Stimulated activated CD8-positive, alpha-beta memory T cell treated with anti-CD3 and anti-CD28 coated beads, Interleukin-7, amount 100 ng/mL, for 4 hours (primary cell): ENCODE results near the gene EMSY.

Source experiments
- DNase-seq, 2 donors: peaks; one replicate each; pipeline ENCODE4 v3.0.0-alpha.2; 2020; ENCODE audit warnings: low read depth in 2 of 2

EMSY gene

GRCh38 chr11:76515494-76515893 lies 70.7 kb downstream of the EMSY start:
- no peak for DNase-seq

GRCh38 chr11:76523147-76523546 lies 78.3 kb downstream of the EMSY start:
- no peak for DNase-seq

DNA sequence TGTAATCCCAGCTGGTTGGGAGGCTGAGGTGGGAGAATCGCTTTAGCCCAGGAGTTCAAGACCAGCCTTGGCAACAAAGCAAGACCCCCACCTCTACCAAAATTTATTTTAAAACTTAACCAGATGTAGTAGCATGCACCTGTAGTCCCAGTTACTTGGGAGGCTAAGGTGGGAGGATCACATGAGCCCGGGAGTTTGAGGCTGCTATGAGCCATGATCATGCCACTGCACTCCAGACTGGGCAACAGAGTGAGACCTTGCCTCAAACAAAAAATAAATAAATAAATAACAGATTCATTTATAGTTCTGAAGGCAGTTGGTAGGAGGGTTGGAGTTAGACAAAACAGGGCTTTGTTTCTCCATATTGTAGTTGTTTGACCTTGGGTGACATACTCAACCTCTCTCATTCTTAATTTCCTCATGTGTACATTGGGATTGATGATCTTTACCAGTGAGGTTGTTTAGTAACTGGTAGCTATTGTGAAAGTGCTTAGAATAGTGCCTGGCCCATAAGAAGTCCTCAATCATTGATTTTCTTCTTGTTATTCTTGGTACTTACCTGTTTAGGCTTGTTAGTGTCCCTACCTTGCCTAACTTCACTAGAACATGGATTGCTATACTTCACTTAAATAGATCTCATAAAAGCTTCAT lies 79.1 kb downstream of the EMSY start:
- DNase-seq, result no peak

GRCh38 chr11:76524461-76524860 lies 79.6 kb downstream of the EMSY start:
- DNase-seq, result no peak

- DNase-seq, result no peak
Observed at GRCh38 chr11:76524919-76525318, 80.1 kb downstream of the EMSY start.

GRCh38 chr11:76526878-76527277 lies 82.1 kb downstream of the EMSY start:
- DNase-seq, result no peak

DNA sequence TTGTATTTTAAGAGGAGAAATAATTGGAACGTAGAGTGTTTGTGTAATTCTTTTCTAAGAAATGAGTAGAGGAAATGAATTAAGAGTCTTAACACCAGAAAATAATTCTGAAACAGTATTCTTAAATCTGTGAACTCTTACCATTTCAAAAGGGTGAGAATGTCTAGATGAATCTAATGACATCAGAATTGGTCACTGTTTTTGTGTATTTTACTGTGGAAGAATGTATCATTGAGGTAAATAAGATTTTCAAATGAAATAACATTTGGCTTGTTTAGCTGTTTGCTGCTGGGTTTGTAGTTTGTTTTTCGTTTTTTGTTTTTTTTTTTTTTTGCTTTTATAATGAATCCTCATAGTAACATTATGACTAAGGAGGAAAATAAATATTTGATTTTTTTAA lies 97.6 kb downstream of the EMSY start:
- DNase-seq, result no peak

GRCh38 chr11:76543006-76543703 lies 98.3 kb downstream of the EMSY start:
- no peak for DNase-seq

GRCh38 chr11:76550781-76551180 lies 106.0 kb downstream of the EMSY start:
- no peak for DNase-seq

DNA sequence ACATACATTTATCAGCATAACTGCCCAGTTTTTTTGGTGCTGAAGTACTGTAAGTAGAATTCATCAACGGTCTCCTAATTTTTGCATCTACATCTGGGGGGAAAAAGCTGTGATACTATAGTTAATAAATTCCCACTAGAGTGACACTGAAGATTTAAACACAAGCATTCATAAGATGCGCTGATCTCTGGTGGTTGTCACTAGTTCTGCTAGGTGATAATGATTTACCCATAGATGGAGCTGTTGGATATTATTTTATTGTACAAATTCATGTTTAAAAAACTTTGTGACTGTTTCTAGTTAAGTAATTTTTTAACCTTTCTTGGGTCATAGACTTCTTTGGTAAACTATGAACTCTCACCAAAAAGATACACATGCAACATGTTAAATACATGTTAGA lies 106.6 kb downstream of the EMSY start:
- no peak for DNase-seq

- no peak for DNase-seq
Observed at GRCh38 chr11:76552987-76553386, 108.2 kb downstream of the EMSY start.

DNA sequence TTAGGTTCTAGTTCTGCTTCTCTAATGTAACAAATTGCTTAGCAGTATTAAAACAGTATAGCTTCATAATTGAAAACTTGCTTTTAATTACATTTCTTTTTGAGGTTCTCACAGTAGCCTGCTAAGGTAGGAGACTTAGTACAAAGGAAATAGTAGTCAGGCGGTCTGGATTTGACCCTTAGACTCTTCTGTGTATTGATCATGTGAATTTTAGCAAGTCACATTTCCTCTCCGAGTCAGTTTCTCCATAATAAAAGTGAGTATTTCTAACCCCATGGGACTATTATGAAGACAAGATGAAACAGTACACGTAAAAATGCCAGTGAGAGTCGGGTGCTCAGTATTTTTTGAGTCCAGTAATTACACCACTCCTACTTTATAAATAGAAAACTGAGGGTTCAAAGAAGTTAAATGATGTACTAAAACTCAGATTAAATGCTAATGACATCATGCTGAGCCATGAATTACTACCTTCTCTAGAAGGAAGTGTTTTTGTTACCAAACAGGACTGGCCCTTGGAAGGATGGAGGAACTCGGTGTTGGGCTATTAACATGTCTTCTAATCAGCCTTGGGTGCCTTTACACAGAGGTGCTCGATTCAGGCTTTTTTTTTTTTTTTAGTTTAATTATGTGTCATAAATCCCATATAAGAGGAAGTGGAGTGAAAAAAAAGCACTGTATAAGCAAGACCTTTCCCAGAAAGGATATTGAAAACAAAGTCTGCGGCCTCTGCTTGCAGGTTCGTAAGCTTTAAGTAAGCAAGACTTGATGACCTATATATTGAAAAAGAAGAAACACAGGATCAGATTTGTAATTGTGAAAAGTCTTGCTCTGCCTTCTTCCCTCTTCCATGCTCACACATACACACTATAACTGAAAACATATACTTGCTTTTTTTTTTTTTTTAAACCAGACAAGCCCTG lies 109.0 kb downstream of the EMSY start:
- DNase-seq, result no peak

GRCh38 chr11:76554767-76555166 lies 109.9 kb downstream of the EMSY start:
- no peak for DNase-seq

DNA sequence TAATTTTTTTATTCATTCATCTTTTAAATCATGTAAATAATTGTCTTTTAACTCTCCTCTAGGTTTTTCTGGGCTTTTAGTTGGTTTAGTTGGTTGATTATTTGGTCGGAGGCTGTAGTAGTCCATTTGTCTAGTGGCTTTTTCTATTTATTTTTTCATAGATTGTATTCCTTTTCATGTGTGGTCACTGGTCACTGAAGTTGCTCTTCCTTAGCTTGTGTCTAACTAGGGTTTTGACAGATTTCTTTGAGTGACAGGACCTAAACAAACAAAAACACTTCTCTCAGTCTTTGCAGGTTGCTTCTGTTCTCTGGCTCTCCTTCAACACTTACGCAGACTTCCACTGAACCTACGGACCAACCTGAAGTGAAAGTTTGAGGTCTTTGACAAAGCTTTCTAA lies 112.6 kb downstream of the EMSY start:
- no peak for DNase-seq

DNA sequence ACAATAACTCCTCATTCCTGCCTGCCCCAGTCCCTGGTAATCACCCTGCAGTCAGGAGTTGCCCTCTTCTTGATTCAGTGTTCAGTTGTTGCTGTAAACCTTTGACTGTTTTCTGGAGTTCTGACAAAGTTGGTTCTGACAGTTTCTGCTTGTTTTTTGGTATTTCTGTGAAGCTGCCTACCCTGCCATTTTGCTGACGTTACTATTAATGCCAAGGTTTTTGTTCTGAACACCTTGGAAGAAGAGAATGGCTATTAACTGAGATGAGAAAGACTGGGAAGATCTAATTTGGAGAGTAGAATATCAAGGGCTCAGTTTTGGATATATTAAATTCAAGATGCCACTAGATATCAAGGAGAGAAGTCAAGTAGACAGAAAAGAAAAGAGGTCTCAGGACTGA lies 113.7 kb downstream of the EMSY start:
- no peak for DNase-seq

- no peak for DNase-seq
Observed at GRCh38 chr11:76558891-76559290, 114.1 kb downstream of the EMSY start.

DNA sequence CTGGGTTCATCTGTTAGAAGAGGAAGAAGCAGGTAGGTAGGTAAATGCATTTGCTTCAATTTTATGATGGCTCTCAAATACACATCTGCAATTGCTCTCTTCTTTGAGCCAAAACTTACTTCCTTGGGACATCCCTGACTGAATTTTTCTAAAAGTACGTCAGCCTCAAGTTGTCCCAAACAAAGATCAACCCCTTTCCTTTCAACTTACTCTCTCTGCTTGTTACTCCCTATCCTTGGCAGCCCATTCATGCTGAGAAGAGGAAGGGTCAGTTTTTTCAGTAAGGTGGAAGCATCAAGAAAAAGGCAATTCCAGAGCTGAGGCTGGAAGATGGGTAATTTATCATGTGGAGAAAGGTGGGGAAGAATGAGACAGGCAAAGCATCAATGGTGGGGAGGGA lies 114.5 kb downstream of the EMSY start:
- no peak for DNase-seq

DNA sequence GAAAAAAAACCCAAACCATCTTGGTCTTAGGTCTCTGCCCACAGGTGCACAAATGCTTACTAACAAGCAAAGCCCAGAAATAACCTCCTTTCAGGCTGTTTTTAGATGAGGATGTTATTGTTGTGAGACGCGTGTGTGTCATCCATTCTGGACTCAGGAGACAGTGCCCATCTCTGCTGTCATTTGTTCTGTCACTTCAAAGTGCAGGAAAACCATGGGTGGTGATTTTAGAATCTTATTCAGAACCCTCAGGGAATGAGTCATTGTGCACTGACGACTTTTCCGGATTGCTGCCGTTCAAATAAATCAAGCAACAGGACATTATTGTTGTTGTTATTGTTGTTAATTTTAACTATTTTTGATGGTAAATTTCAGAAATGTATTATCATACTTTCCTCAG lies 115.4 kb downstream of the EMSY start:
- no peak for DNase-seq

DNA sequence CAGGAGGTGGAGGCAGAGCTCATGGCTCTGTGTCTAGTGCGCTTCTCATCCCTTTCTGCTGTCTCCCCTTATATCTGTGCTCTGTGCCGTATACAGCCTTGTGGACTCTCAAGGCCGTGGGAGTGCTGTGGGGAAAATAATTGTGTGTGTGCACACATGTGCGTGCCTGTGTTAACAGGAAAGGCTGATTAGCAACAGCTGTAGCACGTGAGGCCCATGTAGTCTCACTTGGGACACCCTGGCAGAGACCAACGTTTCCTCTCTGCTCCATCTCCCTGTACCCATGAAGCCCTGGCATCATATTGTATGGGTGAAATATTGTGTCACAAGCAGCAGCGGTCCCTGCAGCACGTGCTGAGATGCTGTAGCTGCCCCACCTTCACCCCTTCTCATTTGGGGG lies 116.4 kb downstream of the EMSY start:
- DNase-seq, result no peak

DNA sequence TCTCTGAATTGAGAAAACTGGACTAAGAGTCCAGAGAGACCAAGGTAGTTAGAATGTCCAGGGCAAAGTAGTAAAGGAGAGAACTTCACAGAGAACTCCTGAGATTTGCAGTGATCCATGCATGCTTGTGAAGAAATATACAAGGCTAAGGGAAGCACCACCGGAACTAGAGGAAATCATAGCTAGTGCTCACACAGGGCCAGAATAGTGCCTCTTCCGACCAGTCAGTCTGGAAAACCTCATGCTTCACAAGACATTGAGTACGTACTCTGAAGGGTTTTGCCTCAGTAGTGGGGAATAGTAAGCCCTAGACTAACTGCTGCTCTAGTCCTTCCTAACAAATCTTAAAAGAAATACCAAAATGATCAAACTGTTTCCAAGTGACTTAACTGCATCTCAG lies 117.7 kb downstream of the EMSY start:
- DNase-seq, result no peak

GRCh38 chr11:76564364-76564763 lies 119.5 kb downstream of the EMSY start:
- DNase-seq, result no peak

- DNase-seq, result no peak
Observed at GRCh38 chr11:76566811-76567210, 122.0 kb downstream of the EMSY start.

- no peak for DNase-seq
Observed at GRCh38 chr11:76567261-76567660, 122.4 kb downstream of the EMSY start.
